ENCODE measurements around the gene MMEL1.
"Not testable (repeated sequence)": the region's sequence is repeated elsewhere in the genome, so short reads cannot be mapped to it uniquely, and the experiment has no call there.

MMEL1 gene

DNA sequence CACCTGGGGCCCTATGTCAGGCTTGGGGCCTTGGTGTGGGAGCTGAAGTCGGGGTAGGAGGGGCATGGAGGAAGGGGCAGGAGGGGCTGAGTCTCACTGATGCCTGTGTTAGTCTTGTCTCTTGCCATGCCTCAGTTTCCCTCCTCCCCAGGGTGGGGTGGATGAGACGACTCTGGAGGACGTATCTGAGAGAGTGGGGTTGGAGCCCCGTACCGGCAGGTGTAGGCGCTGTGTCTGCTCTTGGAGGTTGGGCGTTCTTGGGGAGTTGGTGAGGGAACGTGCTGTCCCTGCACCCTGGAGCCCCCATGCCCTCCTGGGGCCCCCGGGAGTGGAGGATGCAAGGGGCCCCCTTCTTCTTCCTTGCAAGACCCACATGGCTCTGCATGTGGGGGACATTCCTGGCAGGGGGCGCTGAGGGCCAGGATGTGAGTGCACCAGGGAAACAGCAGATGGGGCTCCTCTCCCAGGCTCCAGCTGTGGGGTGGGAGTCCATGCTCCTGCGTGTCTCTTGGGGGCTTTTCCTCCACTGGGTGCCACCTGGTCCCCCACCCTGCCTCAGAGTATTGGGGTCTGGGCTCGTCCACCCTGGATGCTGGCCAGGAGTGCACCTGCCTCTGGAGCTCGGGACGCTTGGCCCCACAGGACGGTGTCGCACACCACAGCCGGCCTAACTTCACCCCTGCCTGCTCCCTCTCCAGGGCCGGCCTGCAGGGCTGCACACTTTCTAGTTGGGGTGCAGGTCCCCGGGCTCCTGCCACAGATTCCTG, 78.0 kb downstream of the MMEL1 start:
- FAIRE-seq = no peak

DNA sequence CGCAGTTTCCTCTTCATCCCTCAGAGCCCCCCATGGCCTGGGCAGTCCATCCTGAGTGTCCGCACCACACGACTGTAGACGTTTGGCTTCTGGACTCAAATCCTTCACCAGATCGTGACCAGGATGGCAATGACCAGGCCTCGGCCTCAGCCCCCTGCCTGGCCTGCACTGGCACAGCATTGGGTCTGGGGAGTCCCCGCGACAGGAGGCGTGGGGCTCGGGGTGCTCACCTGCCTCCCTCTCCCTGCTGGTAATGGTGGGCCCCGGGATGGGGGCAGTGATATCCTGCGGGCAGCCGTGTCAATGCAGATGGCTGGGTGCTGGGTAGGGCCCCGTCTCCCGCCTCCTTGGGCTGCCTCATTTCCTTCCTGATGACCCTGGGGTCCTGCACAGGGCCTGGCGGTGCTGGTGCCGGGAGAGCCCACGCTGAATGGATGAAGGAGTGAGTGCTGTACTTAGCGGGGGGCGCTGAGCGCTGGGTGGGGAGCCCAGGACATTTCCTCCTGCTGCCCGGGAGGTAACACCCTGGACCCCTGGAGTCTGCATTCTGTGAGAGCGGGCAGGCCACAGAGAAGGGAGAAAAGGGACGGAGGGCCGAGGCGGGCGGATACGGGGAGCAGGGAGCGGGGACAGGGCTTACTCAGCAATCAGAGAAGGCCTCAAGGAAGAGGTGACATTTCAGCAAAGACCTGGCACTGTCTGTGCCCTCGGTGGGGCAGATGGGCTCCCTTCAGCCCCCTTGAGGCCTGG, 78.8 kb downstream of the MMEL1 start:
- FAIRE-seq = no peak

DNA sequence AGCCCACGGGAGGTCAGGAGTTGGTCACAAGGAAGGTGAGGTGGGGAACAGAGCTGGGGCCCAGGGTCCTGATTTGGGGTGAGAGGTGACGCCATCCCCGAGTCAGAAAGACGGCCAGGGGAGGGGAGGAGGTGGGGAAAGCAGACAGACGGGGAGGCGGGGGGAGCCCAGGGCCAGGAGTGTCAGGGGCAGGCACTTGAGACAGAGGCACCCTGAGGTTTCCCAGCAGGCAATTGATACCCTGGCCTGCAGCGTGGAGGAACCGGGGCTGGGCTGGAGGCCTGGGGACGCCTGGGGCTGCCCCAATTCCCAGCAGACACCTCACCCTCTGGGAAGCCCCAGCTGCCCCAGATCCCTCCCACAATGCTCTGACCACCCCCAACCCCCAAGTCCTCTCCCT, 79.7 kb downstream of the MMEL1 start:
- not testable (repeated sequence) for FAIRE-seq

DNA sequence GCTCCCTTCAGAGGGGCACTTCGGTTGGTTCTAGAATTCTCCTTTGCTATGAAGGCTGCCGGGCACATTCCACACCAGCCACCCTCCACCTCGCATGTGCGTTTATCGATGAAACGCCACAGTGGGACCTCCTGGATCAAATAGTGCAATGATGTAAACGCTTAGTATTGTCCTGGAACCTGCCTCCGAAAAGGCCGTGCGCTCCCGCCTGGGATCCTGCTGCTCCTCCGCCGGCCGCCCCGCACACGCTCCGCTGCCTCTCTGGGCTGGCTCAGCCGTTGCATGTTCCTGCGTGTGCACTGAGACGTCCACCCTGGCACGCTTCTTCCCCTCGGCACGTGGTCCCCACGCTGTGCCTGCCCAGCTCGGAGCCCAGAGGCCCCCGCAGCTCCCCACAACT, 80.6 kb downstream of the MMEL1 start:
- no peak for FAIRE-seq

DNA sequence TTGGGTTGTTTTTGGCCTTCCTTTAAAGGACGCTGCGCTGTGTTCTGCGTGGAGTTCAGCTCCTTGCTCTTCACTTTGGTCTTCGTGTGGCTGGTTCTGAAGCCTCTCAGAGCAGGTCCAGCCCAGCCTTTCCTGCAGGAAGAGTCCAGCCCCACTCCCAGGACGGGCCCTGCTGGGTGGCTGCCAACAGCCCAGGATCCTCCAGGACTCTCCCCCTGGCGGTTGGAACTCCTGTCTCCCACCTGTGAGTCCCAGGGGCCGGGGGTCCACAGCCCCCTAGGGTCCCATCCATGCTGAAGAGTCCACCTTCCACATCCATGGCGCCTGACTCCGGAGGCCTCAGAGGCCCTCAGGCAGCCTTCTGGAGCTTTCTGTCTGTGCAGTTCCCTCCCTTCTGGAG, 81.3 kb downstream of the MMEL1 start:
- not testable (repeated sequence) for FAIRE-seq

- not testable (repeated sequence) for FAIRE-seq
Measured at GRCh38 chr1:2550309-2550861, 82.4 kb downstream of the MMEL1 start.

- FAIRE-seq = not testable (repeated sequence)
Measured at GRCh38 chr1:2549367-2550029, 83.3 kb downstream of the MMEL1 start.

- no peak for FAIRE-seq
Measured at GRCh38 chr1:2548068-2548589, 84.7 kb downstream of the MMEL1 start.

DNA sequence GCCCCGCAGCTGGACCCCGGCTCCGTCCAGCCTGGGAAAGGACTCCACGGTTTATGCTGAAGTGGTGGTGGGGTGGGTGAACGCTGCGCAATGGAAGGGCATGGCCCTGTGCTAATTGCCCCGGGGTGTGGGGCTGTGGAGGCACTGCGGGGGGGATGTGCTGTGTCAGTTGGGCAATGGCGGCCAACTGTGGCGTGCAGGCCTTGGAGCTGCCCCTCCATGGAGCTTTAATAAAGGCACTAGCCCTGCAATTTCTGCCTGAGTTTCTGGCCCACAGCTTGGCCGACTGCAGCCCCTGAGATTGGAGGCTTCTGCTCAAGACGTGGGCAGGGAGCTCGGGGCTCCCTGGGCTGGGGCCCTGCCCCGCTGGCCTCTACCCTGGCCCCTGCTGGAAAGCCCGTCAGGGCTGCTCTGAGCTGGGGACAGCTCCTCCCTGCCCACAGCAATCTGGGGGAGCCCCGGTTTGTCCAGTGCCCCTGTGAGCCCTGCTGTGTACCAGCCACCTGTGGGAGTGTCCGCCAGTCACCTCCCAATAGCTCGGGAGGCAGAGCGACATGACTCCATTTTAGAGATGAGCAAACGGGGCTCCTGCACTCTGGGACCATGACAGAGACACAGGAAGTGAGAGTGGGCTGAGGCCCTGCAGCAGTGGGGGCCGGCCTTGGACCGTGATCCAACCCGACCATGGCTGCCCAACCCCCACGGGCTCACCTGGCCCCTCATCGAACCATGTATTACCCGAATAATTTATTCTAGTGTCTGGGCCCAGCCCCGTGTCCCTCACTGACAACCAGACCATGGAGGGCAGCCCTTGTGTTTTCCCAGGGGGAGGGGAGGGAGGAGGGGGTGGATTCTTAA, 85.4 kb downstream of the MMEL1 start:
- FAIRE-seq = no peak

- FAIRE-seq = no peak
Measured at GRCh38 chr1:2546515-2547209, 86.2 kb downstream of the MMEL1 start.

GRCh38 chr1:2545754-2546514, 86.9 kb downstream of the MMEL1 start:
- FAIRE-seq = no peak

GRCh38 chr1:2544875-2545640, 87.8 kb downstream of the MMEL1 start:
- FAIRE-seq = no peak

DNA sequence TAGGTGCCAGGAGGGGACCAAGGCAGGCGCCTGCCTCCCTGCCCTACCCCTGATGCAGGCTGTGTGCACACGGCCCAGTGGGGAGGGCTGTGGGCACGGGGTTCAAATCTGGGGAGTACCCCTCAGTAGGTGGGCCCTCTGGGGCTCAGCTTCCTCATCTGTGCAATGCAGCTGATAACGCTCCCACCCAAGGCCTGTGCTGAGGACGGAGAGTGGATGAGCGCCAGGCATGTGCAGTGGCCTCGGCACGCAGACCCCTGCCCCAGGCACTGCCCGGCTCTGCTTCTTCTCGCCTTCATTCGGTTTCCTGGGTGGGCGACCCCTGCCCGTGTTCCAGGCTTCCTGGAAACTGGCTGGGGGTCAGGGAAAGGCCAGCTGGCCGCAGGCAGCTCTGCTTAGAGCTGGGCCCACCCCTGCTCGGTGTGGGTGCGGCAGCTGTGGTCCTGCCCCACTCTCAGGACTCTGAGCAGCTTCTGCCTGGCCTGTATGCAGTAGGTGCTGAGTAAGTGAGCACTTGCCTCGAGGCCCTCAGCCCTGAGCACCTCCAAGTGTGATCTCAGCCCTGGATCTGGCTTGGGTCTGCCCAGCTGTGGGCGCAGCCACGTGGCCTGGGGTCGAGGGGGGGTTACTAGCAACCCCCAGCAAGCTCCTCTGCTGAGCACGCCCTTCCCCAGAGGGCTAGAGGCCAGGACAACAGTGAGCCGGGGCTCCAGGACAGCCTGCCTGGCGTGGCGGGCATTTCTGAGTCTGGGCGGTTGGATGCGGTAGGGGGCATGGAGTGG, 88.5 kb downstream of the MMEL1 start:
- no peak for FAIRE-seq

DNA sequence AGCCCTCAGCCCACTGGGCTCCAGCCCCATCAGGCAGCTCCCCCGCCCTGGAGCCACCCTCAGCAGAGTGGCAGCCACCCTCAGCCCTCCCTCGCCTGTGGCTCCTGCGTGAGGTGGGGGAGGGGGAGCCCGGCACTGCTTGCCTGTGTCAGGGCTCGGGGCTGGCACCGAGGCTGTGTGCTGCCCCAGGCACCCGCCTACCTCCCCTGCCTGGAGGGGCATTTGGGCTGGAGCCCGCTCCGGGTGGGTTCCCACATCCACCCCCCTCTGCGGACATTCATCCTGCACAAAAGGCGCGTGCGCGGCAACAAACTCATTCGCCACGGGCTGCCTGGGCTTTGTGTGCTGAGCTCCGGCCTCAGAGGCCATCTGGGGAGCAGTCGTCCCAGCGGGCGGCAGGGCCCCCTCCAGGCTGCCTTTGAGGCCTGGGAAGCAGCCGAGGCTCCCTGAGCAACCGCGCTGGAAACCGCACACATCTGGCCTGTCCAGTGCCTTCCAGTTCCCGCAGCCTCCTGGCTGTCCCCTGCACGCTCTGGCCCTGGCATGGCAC, 89.2 kb downstream of the MMEL1 start:
- FAIRE-seq = no peak

DNA sequence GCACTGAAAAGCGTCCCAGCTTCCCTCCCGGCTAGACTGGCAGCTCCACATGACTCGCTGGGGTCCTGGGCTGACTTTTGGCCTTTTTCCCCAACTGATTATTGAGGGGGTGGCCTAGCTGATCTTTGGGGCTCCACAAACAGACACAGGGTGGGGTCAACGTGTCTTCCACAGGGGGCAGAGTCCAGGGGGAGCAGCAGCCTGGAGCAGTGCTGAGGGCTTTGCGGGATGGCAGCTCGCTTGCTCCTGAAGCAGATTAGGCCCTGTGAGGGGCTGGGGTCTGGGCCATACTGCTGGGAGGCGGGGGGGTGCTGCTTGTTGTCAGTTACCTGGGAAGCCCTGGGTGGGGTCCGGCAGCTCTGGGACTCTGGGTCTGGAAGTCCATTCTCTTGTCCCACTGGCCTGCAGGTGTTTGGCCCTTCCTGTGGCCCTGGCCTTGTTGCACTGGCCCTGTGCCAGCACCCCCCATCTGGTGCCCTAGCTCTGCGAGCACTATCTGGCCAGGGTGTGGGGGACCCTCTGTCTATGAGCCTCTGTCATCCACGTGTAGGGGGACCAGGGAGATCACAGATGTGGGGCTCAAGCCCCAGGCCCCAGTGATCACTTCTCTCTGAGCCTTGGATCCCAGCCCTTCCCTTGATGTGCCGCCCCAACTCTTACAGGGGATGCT, 90.4 kb downstream of the MMEL1 start:
- FAIRE-seq = no peak

GRCh38 chr1:2541619-2542245, 91.1 kb downstream of the MMEL1 start:
- no peak for FAIRE-seq

DNA sequence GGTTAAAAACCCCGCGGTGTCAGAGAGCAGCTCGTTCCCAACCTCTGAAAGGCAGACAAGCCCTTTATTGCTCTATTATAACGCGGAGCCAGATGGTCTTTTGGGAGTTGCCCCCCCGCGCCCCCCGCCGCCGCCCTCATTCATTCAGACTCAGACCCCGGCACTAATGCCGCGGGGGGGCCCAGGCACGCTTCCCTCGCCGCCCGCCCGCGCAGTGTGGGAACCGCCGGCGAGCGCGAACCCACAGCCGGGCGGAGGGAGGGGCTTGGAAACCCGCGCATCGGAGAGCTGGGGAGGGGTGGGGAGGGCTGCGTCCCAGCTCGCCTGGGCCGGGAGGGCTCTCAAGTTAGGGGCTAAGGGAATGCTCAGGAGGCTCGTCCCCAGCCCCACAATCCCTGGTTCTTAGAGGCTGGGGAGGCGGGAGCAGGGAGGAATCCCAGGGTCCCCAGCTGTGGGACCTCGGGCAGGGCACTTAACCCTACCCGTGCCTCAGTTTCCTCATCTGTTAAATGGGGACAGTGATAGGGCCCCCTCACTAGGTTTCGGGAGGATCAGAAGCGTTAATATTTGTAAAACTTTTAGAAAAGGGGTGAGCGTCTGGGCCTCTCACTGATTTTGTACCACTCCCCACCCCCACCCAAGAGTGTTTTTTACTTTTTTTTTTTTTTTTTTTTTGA, 91.9 kb downstream of the MMEL1 start:
- no peak for FAIRE-seq

Measured in islet of Langerhans (tissue), 1 donor.